SIG-M5 (cell line): ENCODE results near the gene PITX3.
"Not testable (repeated sequence)": the region's sequence is repeated elsewhere in the genome, so short reads cannot be mapped to it uniquely, and the experiment has no call there.

ENCODE experiments used
- DNase-seq: peaks from one replicate; lab custom pipeline; 2025; lab: John Stamatoyannopoulos, UW

The PITX3 gene

DNA sequence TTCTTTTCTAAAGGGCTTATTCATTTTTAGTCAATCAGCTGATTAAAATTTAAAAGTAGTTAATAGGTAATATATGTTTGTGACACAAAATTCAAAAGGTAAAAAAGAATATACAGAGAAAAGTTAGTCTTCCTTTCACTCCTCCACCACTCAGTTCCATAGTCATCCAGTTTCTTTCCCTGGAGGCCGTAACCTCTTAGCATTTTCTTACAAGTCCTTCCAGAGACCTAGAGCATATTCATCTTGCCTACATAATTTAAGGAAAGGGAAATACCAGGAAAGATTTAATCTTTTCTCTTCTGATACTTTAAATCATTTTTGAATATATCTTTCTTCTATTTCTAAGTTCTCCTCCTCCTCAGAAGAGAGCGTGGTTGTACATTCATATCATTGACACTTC lies 14.1 kb upstream of the PITX3 start:
- no peak for DNase-seq

DNA sequence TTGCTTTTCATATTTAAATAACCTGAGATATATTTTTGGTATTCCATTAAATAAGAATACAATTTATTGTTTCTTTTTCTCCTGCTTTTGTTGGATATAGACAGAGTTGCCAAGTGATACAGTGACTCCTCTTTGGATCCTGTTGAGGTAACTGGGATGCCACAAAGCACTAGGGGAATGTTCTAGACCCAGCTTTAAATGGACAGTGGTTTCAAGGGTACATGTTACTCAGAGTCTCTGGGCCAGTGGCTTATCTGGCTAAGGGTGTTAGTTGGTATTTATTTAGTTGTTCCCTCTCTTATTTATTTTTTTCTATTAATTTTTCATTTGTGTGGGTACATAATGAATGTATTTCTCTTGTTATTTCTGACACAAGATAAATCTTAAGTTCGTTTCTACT lies 13.1 kb upstream of the PITX3 start:
- DNase-seq = no peak

DNA sequence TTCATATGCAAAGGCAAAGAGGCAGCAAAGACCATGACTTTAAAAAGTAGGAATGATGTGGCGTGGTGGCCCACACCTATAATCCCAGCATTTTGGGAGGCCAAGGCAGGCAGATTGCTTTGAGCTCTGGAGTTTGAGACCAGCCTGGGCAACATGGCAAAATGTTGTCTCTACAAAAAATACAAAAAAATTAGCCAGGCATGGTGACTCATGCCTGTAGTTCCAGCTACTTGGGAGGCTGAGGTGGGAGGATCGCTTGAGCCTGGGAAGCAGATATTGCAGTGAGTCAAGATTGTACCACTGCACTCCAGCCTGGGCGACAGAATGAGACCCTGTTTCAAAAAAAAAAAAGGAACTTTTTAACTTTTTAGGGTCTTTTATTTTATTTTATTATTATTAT lies 11.2 kb upstream of the PITX3 start:
- DNase-seq = not testable (repeated sequence)

DNA sequence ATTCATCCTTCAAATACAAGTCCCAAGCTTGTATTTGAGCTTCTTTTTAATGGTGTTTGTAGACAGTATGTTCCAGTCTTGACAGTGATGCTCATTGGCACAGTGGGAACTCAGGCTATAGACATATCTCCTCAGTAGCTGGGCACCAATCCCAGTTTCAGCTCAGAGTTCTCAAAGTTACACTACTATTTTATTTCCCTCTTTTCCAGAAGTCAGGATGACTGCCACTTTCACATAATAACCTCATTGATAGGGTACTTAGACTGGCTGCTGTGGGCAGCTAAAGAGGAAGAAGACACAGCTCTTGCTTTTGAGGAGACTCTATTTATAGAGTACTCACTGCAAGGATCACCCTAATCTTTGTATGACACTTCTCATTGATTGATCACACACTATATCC lies 6.4 kb upstream of the PITX3 start:
- DNase-seq = no peak

DNA sequence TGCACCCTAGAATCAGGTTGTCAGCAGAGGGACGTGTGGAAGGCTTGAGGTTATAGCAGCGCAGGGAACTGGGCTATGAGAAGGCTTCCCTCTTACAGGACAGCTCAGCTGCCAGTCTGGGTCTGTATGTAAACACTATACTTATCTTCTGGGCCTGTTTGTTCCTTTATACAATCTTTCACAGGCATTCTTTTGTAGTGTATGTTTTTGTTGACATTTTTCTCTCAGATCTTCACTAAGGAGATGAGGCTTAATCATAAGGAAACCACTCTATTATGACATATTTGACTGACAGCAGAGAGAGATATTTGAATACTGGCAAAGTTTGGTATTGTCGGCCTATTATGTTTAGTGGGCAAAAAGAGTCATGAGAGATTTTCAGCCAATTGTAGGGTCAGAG lies 4.9 kb upstream of the PITX3 start:
- DNase-seq = no peak

DNA sequence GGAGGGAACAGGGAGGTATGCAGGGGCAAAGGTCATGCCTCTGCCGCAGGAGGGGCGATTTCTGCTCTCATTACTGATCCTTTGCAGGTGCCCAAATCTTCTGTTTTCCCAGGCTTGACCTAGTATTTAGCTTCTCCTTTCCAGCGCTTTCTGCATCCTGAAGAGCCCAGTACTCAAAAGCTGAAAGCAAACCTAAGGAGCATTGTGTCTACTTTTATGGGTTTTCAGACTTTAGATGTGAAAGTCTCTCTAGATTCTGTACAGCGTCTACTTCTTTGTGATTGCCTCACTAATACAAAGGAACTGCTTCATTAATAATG lies 4.6 kb upstream of the PITX3 start:
- no peak for DNase-seq

DNA sequence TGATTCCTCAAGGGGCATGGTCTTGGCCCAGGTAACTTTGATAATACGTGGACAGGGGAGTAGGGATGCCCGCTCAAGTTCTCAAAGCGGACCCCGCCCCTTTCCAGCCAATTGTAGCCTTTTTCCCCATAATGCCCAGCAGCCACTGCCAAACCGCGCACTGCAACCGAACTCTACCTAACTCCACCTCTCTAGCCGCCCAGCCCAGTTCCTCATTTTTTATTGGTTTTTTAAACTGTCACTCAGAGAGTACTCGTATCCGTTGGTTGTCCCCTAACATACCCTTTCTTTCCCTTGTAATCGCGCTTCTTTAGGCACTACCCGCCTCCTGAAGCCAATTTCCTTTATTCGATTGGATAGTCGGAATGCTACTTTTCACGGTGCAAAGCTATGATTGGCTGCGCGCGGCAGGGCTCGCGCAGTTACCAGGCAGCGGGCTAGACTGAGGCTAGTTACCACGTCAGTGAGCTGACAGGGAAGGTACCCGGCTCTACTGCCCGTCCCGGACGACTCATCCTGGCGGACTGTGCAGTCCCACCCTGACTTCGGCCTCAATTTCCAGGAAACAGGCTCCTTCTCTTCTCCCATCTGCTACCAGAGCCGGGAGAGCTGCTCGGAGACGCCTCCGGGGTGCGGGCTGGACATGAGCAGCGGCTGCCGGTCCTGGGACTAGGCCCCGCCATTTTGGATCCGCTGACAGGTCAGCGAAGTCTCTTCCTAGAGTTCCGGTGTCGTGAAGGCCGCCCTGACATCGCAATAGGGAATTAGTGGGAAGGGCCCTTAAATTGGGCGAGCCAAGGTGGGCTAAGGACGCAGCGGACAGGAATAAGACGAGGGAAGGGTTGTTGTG lies 4.0 kb upstream of the PITX3 start, which contains the start of gene GBF1:
TSS of gene GBF1 (plus strand) at position 451 of the 850 bp plus-strand sequence. CDS start 13,407 bp downstream, outside the sequence.
- DNase-seq = peak; percentile 98

DNA sequence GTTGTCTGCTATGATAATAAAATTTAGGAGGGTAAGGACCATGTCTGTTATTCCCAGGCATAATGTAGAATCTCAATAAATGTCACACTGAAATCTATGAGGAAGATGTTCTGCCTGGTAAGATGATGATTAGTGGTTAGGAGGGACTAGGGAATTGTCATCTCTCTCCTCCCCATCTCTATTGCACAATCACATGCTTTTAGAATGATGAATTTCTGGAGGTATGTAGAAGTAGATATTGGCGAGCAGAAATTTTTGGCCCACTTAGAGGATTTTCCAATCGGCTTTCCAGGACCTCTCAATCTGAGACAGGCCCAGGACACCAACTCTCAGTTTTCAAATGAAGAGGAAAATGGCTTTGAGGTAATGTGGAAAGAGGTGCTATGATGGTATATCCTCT lies 2.0 kb upstream of the PITX3 start:
- no peak for DNase-seq

DNA sequence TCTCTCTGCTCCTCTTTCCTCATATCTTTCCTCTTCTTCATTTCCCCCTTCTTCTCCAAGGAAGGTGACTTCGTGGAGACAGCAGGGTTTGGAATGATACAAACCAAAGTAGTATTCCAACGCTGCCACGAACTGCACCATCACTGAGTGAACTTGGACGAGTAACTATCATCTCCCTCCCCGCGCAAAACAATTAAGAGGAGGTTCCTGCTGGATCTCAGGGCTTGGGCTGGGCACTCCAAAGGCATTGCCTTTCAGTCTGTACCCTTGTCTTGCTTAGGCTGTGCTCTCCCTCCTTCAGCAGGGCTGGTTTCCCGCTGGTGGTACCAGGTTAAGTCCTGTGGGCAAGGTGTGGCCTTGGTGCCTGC lies 790 bp upstream of the PITX3 start:
- no peak for DNase-seq

DNA sequence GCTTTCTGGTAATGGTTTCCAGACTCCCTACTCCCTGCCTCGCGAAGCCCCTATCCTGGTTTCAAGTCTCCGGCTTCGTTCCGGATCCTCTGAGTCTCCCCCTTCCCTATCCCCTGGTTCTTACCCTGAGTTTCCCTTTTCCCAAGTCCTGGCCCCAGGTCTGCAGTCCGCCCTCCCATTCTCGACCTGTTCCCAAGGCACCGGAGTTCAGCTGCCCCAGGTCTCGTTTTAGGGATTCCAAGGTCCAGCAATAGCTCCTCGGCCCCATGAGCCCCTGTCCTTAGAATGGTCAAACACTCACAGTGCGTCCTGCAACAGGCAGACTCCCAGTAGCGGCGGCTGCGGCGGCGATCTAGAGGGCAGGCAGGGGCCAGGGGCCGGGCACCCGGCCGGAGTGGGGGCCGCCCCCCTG lies 274 bp downstream of the PITX3 start:
- no peak for DNase-seq

DNA sequence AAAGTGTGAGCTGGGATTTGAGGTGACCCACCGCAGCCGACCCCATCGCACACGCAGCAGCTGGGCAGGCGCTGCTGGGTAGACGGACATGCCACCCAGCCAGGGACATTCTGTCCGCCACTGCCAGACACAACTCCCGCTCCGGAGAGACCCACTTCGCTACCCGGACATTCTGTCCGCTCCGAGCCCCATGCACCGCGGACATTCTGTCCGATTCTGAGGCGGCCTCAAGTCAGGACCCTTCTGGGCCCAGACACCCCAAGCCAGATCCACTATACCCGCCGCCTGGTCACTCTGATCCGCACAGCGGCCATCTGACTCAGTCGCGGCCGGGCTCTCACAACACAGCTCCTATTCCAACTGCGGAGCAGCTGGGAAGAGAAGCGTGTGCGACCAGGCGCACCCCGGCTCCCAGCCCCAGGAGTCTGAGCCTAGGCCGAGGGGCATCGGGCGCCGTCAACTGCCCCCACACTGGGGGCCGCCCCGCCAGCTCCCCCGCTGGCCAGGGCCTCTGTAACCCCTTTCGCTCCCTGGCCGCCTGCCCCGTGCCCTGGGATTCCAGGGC lies 763 bp downstream of the PITX3 start:
- DNase-seq = no peak

DNA sequence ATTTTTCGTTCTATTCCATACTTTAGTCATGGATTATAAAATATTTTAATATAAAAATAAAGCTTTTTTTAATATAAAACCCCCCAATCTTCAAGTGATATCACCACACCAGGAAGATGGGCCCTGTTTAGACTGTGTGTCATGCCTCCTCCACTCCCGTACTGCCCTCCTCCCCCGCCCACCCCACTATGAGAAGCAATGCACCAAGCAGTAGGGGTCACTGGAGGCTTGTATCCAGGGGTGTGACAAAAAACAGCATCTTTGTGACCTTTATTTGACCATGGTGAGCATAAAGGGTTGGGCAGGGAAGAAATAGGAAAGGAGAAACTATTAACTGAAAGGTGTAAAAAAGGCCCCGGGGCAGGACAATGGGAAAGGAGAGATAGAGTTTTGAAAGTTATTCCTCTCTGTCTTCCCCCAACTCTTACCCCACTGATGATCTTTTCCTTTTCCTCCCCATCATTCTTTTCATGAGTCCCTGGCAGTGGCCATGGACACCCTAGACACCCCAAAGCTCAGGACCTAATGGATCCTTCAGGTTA lies 3.5 kb downstream of the PITX3 start:
- no peak for DNase-seq

DNA sequence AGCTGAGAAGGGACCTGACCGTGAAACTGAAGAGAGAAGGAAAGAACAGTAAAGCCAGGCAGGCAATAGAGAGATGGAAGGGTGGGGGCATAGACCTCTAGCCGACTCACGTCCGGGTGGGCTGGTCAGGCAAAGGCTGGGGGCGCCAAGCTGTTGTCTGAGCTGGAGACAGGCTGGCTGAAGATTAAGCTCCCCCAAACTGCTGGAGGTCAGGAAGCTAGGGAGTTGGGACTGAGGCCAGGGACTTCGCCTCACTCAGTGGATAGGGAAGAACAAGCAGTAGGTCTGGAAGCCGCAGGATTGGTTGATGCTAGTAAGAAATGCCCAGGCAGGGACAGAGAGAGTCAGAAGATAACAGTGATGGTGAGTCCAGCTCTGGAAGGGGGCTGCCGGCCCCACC lies 5.3 kb downstream of the PITX3 start:
- no peak for DNase-seq

DNA sequence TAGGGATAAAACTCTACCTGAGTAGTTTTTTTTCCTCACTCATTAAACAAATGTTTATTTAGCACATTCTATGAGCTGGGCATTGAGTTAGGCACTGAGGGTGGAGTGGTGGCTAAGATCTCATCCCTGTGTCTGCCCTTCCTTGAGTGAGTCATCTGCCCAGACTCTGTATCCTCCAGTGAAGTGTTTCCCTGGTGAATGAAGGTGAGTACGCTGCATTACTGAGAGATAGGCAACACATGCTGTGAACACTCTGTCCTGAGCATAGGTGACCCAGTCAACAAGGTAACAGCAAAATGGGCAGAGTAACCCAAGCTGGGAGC lies 5.8 kb downstream of the PITX3 start:
- no peak for DNase-seq

DNA sequence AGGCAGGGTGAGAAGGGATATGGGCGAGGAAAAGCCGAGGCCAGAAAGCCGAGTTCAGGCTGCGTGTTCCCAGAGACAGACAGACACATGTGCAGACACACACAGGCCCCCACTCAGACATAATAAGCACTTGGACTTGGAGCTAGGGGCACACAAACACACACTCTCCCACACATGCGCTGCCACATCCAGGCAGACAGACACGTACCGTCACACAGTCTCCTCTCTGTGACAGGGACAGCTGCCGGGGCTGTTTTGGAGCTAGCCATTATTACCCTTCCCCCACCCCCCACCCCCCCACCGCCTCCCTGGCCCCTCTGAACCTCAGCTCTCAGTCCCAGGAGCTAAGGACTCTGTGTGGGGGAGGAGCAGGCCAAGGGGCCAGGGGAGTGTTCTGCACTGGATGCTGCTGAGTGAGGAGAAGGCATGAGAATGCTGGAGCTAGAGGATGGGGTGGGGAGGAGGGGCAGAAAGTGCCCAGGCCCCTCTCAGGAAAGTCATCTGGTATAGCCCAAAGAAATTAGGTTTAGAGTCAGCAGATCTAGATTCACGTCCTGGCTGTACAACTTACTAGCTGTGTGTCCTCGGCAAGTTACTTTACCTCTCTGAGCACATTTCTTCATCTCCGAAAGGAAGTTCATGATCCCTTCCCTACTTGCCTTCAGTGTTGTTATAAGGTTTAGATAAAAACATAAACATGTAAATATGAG lies 6.3 kb downstream of the PITX3 start:
- DNase-seq = no peak

DNA sequence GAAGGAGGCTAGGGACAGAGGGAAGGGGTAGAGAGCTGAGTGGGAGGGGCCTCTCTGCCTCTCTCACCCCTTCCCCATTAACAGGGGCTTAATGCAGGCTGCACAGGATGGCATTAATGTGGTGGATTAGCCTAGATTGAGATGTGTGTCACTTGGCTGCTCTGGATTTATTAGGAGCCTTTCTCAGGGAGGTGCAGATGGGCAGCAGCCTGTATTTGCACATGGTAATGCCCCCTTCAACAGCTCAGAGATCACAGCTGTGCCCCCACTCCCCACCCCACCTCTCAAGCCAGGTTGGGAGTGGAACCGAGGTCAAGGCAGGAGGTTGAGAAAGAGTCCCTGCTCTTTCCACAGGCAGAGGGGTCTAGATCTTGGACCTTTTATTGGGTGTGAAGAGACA lies 7.3 kb downstream of the PITX3 start:
- DNase-seq = no peak

DNA sequence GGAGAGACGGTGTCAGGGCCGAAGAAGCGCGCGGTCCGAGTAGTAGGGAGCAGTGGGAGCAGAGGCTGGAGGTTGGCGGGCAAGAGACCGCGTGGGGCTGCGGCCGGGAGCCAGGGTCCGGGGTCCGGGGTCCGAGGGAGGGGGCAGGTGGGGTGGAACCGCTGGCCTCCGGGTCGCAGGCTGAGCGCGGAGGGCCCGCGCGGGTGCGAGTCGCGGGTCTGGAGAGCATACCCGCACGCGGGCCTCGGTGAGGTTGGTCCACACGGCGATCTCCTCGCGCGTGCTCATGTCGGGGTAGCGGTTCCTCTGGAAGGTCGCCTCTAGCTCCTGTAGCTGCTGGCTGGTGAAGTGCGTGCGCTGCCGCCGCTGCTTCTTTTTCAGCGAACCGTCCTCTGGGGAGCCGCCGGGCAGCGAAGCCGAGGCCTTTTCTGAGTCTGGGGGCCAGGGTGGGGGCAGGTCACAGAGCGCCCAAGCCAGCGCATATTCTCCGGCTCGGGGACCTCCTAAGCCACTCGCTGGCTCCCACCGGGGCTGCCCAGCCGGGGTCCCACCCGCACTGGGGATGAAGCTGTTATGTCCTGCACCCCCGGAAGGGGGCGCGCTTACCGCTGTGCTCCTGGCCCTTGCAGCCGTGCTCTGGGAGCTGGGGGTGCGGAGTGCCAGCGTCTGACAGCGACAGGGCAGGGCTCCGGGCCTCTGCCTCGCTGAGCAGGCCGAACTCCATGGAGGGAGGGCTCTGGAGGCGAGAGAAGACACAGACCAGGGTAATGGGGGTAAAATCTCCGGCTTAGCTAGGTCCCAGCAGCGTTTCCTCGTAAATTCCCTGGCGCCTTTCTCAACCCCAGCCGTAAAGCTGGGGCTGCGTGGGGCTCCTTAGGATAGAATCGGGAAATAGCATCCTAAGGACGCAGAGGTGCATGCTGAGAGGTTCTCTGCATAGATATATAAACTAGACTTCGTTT lies 9.7 kb downstream of the PITX3 start:
- DNase-seq = no peak

DNA sequence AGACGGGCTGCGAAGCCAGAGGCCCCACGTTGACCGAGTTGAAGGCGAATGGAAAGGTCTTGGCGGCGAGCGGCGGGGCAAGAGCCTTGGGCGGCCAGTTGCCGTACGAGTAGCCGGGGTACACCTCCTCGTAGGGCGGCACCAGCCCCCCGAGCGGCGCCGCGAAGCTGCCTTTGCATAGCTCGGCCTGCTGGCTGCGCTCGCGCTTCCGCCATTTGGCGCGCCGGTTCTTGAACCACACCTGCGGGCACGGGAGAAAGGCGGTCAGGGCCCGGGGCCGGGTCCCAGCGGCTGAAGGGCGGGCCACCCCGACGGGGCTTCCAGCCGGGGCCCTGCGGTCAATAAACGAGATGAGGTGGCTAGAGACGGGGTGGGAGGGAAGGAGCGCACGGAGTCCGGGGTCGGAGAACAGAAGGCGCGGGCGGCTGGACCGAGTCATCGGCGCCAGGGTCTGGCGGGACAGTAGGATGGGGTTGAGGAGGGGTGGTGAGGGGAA lies 10.4 kb downstream of the PITX3 start:
- no peak for DNase-seq

DNA sequence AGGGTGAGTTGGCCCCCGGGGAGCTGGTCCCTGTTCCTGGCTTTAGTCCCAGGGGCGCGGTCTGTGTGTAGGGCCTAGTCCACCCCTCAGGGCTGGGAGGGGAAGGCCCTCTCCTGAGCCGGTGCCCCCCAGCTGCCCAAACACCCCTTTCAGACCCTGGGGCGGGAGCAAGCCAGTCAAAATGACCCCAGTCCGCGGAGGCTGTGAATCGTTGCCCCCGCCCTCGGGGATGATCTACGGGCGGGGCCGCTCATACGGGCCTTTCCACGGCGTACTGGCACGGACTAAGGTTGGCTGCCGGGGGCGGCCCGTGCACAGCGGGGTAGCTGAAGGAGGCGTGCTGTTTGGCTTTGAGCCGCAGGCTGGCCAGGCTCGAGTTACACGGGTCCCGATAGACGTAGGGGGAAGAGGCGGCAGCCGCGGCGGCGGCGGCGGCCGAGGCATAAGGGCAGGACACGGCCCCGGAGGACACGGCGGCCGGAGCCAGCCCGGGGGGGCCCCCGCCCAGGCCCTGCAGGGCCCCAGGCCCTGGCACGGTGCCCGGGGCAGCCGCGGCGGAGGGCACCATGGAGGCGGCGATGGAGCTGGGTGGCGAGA lies 10.9 kb downstream of the PITX3 start:
- DNase-seq = no peak

DNA sequence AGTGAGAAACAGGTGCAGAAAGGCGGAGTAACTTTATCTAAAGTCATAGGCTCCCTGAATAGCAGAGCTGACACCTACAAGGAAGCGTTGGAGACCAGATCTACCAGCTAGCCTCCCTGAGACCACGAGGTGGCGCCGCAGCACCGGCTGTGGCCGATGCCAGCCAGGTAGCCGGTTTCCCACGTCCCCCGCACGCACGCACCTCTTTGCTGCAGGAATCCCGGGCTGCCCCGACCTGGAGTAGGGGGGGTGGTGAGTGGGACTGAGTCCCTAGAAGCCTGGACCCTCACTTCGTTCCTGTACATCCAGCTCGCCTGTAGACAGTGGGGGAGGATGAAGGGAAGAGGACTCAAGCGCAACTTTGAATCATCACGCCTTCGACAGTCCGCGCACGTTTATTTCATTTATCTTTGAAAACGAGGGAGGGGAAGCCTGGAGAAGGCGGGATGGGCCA lies 11.5 kb downstream of the PITX3 start:
- DNase-seq = no peak

DNA sequence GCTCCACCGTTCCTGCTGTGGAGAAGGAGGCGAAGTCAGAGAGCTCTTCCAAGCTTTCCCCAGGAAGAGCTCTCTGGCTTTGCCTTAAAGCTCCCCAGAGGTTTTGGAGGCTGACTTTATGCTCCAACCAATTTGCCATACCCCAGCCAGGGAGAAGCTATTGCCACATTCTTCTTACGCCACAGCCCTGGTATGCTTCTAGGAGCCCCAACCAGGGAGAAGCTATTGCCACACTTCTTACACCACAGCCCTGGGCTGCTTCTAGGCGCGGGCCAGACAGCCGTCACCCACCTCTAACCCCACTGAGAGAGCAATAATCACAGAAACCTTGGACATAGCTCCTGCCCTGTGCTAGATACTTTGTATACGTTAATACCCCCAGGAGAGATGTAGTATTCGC lies 14.3 kb downstream of the PITX3 start:
- DNase-seq = peak; percentile 63

DNA sequence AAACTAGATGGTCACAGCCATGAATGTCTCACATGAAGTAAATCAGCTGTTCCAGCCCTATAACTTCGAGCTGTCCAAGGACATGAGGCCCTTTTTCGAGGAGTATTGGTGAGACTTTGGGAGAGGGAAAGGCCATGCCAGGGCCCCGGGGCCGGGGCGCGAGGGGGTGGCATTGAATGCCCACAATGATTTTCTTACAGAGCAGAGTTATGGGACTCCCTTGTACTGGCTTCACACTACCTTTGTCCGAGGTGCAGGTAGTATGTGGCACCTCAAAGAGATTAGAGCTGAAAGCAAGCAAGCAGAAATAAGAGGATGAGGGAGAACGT lies 14.8 kb downstream of the PITX3 start:
- no peak for DNase-seq
